ENCODE data around the gene SLC66A2.

SLC66A2 gene

DNA sequence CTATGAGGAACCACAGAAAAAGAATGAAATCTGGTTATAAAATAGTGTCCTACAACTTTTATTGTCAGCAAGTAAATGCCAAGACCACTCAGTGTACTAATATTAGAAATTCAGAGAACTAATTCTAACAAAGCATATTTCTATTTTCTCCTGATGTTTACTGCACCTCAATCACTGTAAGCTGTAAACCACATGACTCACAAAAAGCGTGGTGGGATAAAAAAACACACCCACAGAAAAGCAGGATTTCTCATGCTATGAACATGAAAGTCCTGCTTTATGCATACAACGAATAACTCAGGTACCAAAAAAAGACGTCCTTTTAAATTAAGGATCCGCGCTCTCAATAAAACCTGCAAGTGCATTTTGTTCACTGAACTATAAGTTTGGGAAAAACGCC, 36.1 kb upstream of the SLC66A2 start:
- TF ChIP-seq, protein P1, sequence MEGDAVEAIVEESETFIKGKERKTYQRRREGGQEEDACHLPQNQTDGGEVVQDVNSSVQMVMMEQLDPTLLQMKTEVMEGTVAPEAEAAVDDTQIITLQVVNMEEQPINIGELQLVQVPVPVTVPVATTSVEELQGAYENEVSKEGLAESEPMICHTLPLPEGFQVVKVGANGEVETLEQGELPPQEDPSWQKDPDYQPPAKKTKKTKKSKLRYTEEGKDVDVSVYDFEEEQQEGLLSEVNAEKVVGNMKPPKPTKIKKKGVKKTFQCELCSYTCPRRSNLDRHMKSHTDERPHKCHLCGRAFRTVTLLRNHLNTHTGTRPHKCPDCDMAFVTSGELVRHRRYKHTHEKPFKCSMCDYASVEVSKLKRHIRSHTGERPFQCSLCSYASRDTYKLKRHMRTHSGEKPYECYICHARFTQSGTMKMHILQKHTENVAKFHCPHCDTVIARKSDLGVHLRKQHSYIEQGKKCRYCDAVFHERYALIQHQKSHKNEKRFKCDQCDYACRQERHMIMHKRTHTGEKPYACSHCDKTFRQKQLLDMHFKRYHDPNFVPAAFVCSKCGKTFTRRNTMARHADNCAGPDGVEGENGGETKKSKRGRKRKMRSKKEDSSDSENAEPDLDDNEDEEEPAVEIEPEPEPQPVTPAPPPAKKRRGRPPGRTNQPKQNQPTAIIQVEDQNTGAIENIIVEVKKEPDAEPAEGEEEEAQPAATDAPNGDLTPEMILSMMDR (conservative IDR thresholded peaks at IDR 0.05; ENCODE audit: low read depth, low read length), result no peak
- peak; percentile 28 for DNase-seq (ENCODE audit: low read depth)
- peak overlapping the region; percentile 99 for H3K4me3 ChIP-seq (ENCODE audit: low read depth, low read length)

DNA sequence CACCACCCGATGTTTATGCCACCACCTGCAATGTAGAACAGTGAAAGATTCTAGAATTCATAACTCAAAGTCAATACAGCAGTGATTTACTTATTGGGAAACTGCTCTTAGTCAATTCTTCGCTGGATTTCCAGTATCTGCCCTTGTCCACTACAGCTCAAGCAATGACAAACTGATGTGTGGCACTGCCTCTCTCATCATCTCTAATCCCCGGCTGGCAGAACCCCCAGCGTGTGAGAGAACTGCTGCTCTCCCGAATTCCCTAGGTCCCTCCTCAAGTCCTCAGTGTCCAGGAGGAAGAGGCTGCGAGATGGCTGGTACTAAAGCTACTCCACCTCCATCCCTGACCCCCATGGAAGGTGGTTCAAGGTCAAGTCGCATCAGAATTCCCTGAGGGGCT, 35.3 kb upstream of the SLC66A2 start:
- H3K4me3 ChIP-seq (ENCODE audit: low read depth, low read length), result peak overlapping the region; percentile 99
- TF ChIP-seq, protein P1 (conservative IDR thresholded peaks at IDR 0.05; ENCODE audit: low read depth, low read length), result no peak
- no peak for DNase-seq (ENCODE audit: low read depth)

GRCh38 chr18:79985172-79985571, 33.7 kb upstream of the SLC66A2 start:
- DNase-seq (ENCODE audit: low read depth), result no peak
- TF ChIP-seq, protein P1 (conservative IDR thresholded peaks at IDR 0.05; ENCODE audit: low read depth, low read length), result no peak

DNA sequence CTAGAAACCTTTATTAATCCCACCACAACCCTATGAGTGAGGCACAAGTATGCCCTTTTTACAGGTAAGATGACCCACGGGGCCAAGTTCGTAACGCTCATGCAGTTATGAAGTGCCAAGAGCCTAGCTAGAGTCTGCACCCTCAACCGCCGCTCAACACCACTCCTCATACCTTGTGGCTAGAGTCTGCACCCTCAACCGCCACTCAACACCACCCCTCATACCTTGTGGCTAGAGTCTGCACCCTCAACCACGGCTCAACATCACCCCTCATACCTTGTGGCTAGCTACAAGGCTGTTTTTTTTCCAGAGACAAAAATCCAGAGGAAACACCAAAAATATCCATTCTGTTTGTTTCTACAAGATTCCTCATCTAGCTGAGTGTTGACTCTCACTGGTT, 32.3 kb upstream of the SLC66A2 start:
- no peak overlapping the region for H3K4me3 ChIP-seq (ENCODE audit: low read depth, low read length)
- DNase-seq (ENCODE audit: low read depth), result no peak

More at GRCh38 chr18:79985172-79985571, 33.7 kb upstream of the SLC66A2 start:
- no peak overlapping the region for H3K4me3 ChIP-seq (ENCODE audit: low read depth, low read length)

DNA sequence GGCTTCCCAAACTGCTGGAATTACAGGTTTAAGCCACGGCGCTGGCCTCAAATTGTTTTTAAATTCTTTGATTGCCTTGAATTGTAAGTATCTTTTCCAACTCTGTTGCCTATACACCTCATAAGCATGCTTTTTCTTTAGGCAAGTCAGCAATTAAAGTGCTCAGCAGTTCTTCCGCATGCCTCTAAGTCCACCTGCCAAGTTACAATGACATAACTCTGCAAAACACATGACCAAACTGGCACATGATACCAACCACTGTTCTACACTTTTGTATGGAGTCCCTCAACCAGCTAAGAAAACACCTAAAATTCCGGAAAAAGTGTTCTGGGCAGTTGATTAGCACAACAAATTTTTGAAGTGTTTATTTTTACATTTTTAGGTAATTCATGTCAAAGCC, 31.8 kb upstream of the SLC66A2 start:
- no peak overlapping the region for H3K4me3 ChIP-seq (ENCODE audit: low read depth, low read length)
- DNase-seq (ENCODE audit: low read depth), result peak; percentile 28
- TF ChIP-seq, protein P1 (conservative IDR thresholded peaks at IDR 0.05; ENCODE audit: low read depth, low read length), result no peak

More for the DNA sequence above, 32.3 kb upstream of the SLC66A2 start:
- TF ChIP-seq, protein P1 (conservative IDR thresholded peaks at IDR 0.05; ENCODE audit: low read depth, low read length), result no peak

DNA sequence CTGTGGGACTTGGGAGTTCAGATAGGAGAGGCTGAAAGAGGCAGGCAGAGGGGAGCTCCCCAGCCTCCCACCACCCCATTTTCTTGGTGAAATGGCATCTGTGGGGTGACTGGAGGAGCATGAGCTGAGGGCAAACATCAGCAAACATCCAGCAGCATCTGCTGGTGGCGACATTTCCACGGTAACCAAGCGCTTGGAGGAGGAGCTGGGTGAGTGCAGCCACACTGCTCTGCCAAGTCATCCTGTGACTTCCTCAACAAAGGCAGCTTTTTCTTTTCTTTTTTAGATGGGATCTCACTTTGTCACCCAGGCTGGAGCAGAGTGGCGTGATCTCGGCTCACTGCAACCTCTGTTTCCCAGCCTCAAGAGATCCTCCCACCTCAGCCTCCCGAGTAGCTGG, 31.3 kb upstream of the SLC66A2 start:
- DNase-seq (ENCODE audit: low read depth), result peak; percentile 63

DNA sequence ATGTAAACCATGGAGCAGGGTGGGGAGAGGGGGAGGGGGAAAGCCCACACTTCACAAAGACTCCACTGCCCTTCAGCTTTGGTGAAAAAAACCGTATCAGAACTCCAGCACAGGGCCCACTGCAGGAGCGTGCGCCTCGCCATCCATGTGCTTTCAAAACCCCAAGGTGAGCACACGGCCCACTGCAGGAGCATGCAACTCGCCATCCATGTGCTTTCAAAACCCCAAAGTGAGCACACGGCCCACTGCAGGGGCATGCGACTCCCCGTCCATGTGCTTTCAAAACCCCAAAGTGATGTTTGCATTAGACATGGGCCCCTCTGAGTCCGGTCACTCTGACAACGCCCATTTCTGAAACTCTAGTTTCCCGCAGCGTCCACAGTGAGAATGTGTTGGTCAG, 29.1 kb upstream of the SLC66A2 start:
- no peak for DNase-seq (ENCODE audit: low read depth)
- no peak overlapping the region for H3K4me3 ChIP-seq (ENCODE audit: low read depth, low read length)
- TF ChIP-seq, protein P1 (conservative IDR thresholded peaks at IDR 0.05; ENCODE audit: low read depth, low read length), result no peak

More for the DNA sequence above, 31.3 kb upstream of the SLC66A2 start:
- H3K4me3 ChIP-seq (ENCODE audit: low read depth, low read length), result no peak overlapping the region
- TF ChIP-seq, protein P1 (conservative IDR thresholded peaks at IDR 0.05; ENCODE audit: low read depth, low read length), result no peak

All from choroid plexus epithelial cell (primary cell).